ENCODE measurements around the gene MYH14. TPM values are rescaled to one million over a fixed set of nuclear protein-coding genes. Genes with fewer than 3 reads are reported as not detected.

Gene MYH14
- total and polyA plus RNA-seq, 5 donors, result 69.9 to 92.9 (median 73.6) TPM

- Histone ChIP-seq H3K27ac (ENCODE audit: low read length) (no peak overlapping the region), H3K27me3 (ENCODE audit: control insufficient read depth, insufficient read depth) (no peaks in the 10 kb centered on the region), H3K4me1 (ENCODE audit: control insufficient read depth, insufficient read depth, low read length) (peaks cover 2% of the 10 kb centered on the region), H3K4me3 (ENCODE audit: low read length) (no peak overlapping the region), H3K9me3 (ENCODE audit: control insufficient read depth, low read length) (no peaks in the 10 kb centered on the region)
- no peak for ATAC-seq
- 88% methylated on average over 4 of the region's 4 CpGs for WGBS
- intact Hi-C loops (cut with DNase I), result no loop called here
- no peak for DNase-seq
Measured at GRCh38 chr19:50321831-50322230, 118.4 kb downstream of the MYH14 start.

GRCh38 chr19:50322234-50322633 is 118.8 kb downstream of the MYH14 start:
- ATAC-seq (no peak), DNase-seq (no peak)
- 76% methylated on average over 12 of the region's 12 CpGs for WGBS
- Histone ChIP-seq H3K9me3 (ENCODE audit: control insufficient read depth, low read length) (no peaks in the 10 kb centered on the region), H3K4me3 (ENCODE audit: low read length) (no peak overlapping the region), H3K27ac (ENCODE audit: low read length) (no peak overlapping the region), H3K27me3 (ENCODE audit: control insufficient read depth, insufficient read depth) (no peaks in the 10 kb centered on the region), H3K4me1 (ENCODE audit: control insufficient read depth, insufficient read depth, low read length) (peaks cover 2% of the 10 kb centered on the region)
- intact Hi-C loops (cut with DNase I), result no loop called here

GRCh38 chr19:50322931-50323781 is 119.7 kb downstream of the MYH14 start:
- no peak overlapping the region for H3K27ac ChIP-seq (ENCODE audit: low read length)
- no peaks in the 10 kb centered on the region for H3K27me3 ChIP-seq (ENCODE audit: control insufficient read depth, insufficient read depth)
- peaks cover 2% of the 10 kb centered on the region for H3K4me1 ChIP-seq (ENCODE audit: control insufficient read depth, insufficient read depth, low read length)
- no peaks in the 10 kb centered on the region for H3K9me3 ChIP-seq (ENCODE audit: control insufficient read depth, low read length)
- 93% methylated on average over 55 of the region's 55 CpGs for WGBS
- ATAC-seq (no peak), DNase-seq (peak in 1 of 3 donors; percentile 58)
- H3K4me3 ChIP-seq (ENCODE audit: low read length), result no peak overlapping the region
- intact Hi-C loops (cut with DNase I), result no loop called here

GRCh38 chr19:50323782-50324133 is 120.3 kb downstream of the MYH14 start:
- 92% methylated on average over 12 of the region's 12 CpGs for WGBS
- H3K27ac ChIP-seq (ENCODE audit: low read length), result no peak overlapping the region
- no peaks in the 10 kb centered on the region for H3K9me3 ChIP-seq (ENCODE audit: control insufficient read depth, low read length)
- ATAC-seq (no peak), DNase-seq (no peak)
- no peaks in the 10 kb centered on the region for H3K27me3 ChIP-seq (ENCODE audit: control insufficient read depth, insufficient read depth)
- H3K4me1 ChIP-seq (ENCODE audit: control insufficient read depth, insufficient read depth, low read length), result peaks cover 2% of the 10 kb centered on the region
- intact Hi-C loops (cut with DNase I), result no loop called here
- H3K4me3 ChIP-seq (ENCODE audit: low read length), result no peak overlapping the region

GRCh38 chr19:50324331-50324730 is 120.9 kb downstream of the MYH14 start:
- no peaks in the 10 kb centered on the region for H3K9me3 ChIP-seq (ENCODE audit: control insufficient read depth, low read length)
- no peaks in the 10 kb centered on the region for H3K27me3 ChIP-seq (ENCODE audit: control insufficient read depth, insufficient read depth)
- no peak for DNase-seq
- no peak for ATAC-seq
- intact Hi-C loops (cut with DNase I), result no loop called here
- H3K4me1 ChIP-seq (ENCODE audit: control insufficient read depth, insufficient read depth, low read length), result peaks cover 2% of the 10 kb centered on the region
- no peak overlapping the region for H3K27ac ChIP-seq (ENCODE audit: low read length)
- 67% methylated on average over 11 of the region's 11 CpGs for WGBS
- no peak overlapping the region for H3K4me3 ChIP-seq (ENCODE audit: low read length)

- DNase-seq (peak; percentile 66 to 91 (median 86)), ATAC-seq (peak; percentile 36 to 38)
- Histone ChIP-seq H3K4me3 (ENCODE audit: low read length) (no peak overlapping the region), H3K27me3 (ENCODE audit: control insufficient read depth, insufficient read depth) (no peaks in the 10 kb centered on the region), H3K4me1 (ENCODE audit: control insufficient read depth, insufficient read depth, low read length) (peaks cover 3% of the 10 kb centered on the region), H3K27ac (ENCODE audit: low read length) (no peak overlapping the region), H3K9me3 (ENCODE audit: control insufficient read depth, low read length) (no peaks in the 10 kb centered on the region)
- intact Hi-C loops (cut with DNase I), result no loop called here
- 2% methylated on average over 48 of the region's 48 CpGs for WGBS
Measured at GRCh38 chr19:50325310-50326100, 122.1 kb downstream of the MYH14 start.

- ATAC-seq (no peak), DNase-seq (peak in 1 of 3 donors; percentile 62)
- H3K27ac ChIP-seq (ENCODE audit: low read length), result no peak overlapping the region
- peaks cover 3% of the 10 kb centered on the region for H3K4me1 ChIP-seq (ENCODE audit: control insufficient read depth, insufficient read depth, low read length)
- intact Hi-C loops (cut with DNase I), result no loop called here
- no peaks in the 10 kb centered on the region for H3K27me3 ChIP-seq (ENCODE audit: control insufficient read depth, insufficient read depth)
- H3K9me3 ChIP-seq (ENCODE audit: control insufficient read depth, low read length), result no peaks in the 10 kb centered on the region
- H3K4me3 ChIP-seq (ENCODE audit: low read length), result no peak overlapping the region
- WGBS, result 2% methylated on average over 26 of the region's 26 CpGs
Measured at GRCh38 chr19:50326101-50326664, 122.8 kb downstream of the MYH14 start.

GRCh38 chr19:50327013-50327412 is 123.6 kb downstream of the MYH14 start:
- WGBS, result 39% methylated on average over 4 of the region's 4 CpGs
- intact Hi-C loops (cut with DNase I), result no loop called here

GRCh38 chr19:50327461-50328223 is 124.2 kb downstream of the MYH14 start:
- DNase-seq (no peak), ATAC-seq (no peak)
- intact Hi-C loops (cut with DNase I), result no loop called here
- H3K27me3 ChIP-seq (ENCODE audit: control insufficient read depth, insufficient read depth), result no peaks in the 10 kb centered on the region
- 14% methylated on average over 20 of the region's 20 CpGs for WGBS
- no peak overlapping the region for H3K4me3 ChIP-seq (ENCODE audit: low read length)
- no peaks in the 10 kb centered on the region for H3K9me3 ChIP-seq (ENCODE audit: control insufficient read depth, low read length)
- no peak overlapping the region for H3K27ac ChIP-seq (ENCODE audit: low read length)
- H3K4me1 ChIP-seq (ENCODE audit: control insufficient read depth, insufficient read depth, low read length), result peaks cover 3% of the 10 kb centered on the region

More at GRCh38 chr19:50327013-50327412, 123.6 kb downstream of the MYH14 start:
- Histone ChIP-seq H3K4me3 (ENCODE audit: low read length) (no peak overlapping the region), H3K9me3 (ENCODE audit: control insufficient read depth, low read length) (no peaks in the 10 kb centered on the region), H3K4me1 (ENCODE audit: control insufficient read depth, insufficient read depth, low read length) (peaks cover 3% of the 10 kb centered on the region), H3K27ac (ENCODE audit: low read length) (no peak overlapping the region), H3K27me3 (ENCODE audit: control insufficient read depth, insufficient read depth) (no peaks in the 10 kb centered on the region)
- no peak for DNase-seq
- ATAC-seq, result no peak

GRCh38 chr19:50328224-50328872 is 124.9 kb downstream of the MYH14 start:
- peak in 2 of 3 donors; percentile 61 to 73 for DNase-seq
- peaks cover 3% of the 10 kb centered on the region for H3K4me1 ChIP-seq (ENCODE audit: control insufficient read depth, insufficient read depth, low read length)

More at GRCh38 chr19:50328224-50328872, 124.9 kb downstream of the MYH14 start:
- Histone ChIP-seq H3K4me3 (ENCODE audit: low read length) (peak overlapping the region; percentile 61), H3K27ac (ENCODE audit: low read length) (peak overlapping the region; percentile 12), H3K9me3 (ENCODE audit: control insufficient read depth, low read length) (no peaks in the 10 kb centered on the region), H3K27me3 (ENCODE audit: control insufficient read depth, insufficient read depth) (no peaks in the 10 kb centered on the region)
- intact Hi-C loops (cut with DNase I), result no loop called here
- no peak for ATAC-seq
- WGBS, result under 1% methylated on average over 104 of the region's 104 CpGs

Measured in right cardiac atrium (tissue), 5 donors.